NCI-H226 (cell line): Measurements from ENCODE around the gene DLG1.

Experiments
- DNase-seq: peaks from one replicate; pipeline ENCODE4 v3.0.0-alpha.2; 2015

Gene DLG1

GRCh38 chr3:197312431-197312830 is 14.0 kb upstream of the DLG1 start:
- no peak for DNase-seq

GRCh38 chr3:197311591-197311990 is 13.2 kb upstream of the DLG1 start:
- no peak for DNase-seq

DNA sequence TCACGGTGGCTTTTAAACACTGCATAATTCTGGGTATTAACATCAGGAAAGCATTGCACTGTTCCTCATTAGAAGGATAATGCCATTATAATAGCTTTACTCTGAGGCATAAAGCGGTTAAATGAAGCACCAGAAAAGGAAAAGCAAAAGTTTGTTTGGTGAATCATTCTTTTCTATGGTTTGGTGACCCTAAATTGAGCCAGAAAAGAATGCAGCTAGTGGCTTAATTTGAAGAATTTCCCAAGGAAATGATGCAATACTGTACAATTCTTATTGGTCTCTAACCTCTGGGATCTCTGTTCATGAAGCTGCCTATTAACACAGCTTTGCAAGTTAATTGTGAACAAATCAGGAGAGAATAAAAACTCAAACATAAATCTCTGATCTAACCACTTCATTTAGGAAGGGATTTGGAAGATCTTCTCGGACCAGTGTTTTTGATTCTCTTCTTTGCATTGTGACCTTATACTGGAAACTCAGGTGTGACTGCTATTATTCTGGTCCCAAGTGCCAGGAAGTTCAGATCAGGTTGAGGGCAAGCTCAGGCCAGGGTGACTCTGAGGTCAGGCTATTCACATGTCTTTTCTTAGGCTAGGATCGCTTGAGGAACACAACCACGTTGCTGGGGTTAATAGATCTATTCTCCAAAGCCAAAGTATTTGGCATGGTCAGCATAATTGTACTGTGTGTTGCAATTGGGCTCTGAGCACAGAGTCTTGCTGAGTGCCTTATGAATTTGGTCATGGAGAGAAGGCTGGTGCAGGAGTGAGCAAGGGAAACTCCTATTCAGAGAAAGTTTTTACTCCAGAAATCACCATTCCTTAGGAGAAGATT is 11.3 kb upstream of the DLG1 start:
- peak; percentile 92 for DNase-seq

GRCh38 chr3:197308591-197308990 is 10.2 kb upstream of the DLG1 start:
- DNase-seq: no peak

- DNase-seq: peak; percentile 93
These were observed 8.1 kb upstream of the DLG1 start for GRCh38 chr3:197306374-197307086.

GRCh38 chr3:197305854-197306253 is 7.4 kb upstream of the DLG1 start:
- DNase-seq: peak; percentile 55

- no peak for DNase-seq
These were observed 5.0 kb upstream of the DLG1 start for GRCh38 chr3:197303452-197303851.

DNA sequence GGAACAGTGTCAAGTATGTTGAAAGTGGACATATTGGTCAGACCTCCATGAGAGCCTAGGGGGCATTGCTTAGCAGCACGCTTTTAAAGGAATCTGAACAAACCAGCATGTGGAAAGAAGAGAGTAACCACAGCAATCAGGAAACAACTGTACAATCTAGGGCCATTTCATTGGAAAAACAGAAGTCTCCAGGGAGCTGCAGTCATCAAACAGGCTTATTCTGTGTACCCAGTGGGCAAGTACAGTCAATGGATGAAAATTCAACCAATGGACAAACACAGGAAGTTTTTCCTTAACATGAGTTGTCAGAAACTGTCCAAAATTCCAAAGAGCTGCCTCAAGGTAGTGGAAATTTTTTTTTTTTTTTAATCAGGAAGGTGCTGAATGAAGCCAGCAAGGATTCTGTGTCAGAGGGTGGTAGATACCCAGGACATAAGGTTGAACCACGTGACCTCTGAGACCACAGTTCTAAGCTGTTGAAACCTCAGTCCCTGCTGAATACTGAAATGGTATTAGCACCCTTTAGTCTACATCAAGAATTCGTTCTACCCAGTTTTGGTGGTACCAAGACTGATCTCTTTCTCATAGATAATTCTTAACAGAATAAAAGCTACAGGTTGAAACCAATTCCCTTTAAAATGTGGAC is 4.4 kb upstream of the DLG1 start:
- DNase-seq: peak; percentile 81

DNA sequence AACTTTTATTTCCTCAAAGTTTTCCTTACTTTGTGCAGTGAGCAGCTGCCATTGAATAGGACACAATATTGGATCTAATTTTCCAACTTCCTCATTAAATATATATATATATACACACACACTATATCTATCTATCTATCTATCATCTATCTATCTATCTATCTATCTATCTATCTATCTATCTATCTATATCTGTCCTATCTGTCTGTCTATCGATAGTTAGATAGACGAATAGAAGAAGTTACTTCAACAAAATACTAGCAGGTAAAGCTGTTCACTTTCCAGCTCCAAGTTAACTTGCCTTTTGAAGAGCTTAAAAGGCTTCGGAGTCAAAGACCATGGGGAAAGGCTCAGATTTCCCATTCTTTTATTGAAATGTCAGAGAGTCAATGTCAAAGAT is 3.6 kb upstream of the DLG1 start:
- DNase-seq: no peak

GRCh38 chr3:197300361-197300760 is 1.9 kb upstream of the DLG1 start:
- peak; percentile 16 for DNase-seq

- peak; percentile 89 for DNase-seq
These were observed 788 bp upstream of the DLG1 start for GRCh38 chr3:197298945-197299854.

DNA sequence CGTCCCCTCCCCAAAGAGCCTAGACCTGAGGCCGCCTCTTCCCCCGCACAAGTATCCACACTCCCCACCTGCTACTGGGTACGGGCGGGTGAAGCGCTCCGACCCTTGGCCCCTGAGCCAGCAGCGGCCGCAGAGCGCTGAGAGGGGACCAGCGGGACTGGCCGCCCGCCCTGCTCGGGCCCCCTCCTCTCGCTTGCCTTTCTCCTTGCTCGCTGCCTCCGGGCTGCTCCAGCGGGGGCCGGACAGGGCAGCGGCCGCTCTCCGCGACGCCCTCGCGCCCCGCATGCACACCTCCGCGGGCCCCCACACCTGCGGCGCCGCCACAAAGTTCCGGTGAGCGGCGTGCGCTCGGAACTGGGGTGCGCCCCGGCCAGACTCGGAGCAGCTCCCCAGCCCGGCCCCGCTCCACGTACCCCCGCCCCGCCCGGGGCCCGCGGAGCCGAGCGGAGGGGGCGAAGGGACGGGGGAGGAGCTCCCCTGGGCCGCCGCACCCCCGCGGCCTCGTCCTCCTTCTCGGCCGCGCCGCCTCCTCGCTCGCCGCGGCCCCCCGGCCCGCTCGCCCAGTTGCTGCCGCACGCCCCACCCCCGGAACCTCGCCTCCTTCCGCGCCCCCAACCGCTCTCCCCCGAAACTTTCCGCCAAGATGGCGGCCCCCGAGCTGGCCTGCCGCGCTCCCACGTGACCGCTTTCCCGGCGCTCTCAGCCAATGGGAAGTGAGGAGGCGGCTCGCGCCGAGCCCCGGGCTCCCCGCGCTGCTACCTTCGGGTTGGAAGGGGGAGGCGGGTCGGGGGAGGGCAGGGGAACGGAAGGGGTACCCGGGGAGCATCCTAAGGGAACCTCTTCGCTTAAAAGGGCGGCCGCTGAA is 704 bp downstream of the DLG1 start:
- DNase-seq: peak; percentile 94

- no peak for DNase-seq
These were observed 1.4 kb downstream of the DLG1 start for GRCh38 chr3:197297002-197297401.

DNA sequence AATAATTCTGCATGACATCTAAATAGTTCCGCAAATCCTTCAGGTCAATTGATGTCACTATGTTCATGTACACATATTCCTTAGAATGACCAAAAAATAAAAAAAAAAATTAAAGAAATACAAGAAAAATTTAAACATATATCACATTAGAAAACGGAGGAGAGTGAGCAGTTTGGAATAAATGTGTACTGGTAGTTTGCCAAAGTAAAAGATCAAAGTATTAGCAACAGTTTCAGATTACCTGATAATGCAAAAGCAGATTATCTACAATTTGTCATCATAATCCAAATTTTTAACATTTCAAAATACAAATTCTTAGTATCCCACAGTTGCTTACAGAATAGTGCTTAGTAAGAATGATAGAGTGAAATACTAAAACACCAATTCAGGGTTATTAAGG is 1.9 kb downstream of the DLG1 start:
- DNase-seq: no peak

GRCh38 chr3:197295871-197296270 is 2.5 kb downstream of the DLG1 start:
- DNase-seq: no peak

DNA sequence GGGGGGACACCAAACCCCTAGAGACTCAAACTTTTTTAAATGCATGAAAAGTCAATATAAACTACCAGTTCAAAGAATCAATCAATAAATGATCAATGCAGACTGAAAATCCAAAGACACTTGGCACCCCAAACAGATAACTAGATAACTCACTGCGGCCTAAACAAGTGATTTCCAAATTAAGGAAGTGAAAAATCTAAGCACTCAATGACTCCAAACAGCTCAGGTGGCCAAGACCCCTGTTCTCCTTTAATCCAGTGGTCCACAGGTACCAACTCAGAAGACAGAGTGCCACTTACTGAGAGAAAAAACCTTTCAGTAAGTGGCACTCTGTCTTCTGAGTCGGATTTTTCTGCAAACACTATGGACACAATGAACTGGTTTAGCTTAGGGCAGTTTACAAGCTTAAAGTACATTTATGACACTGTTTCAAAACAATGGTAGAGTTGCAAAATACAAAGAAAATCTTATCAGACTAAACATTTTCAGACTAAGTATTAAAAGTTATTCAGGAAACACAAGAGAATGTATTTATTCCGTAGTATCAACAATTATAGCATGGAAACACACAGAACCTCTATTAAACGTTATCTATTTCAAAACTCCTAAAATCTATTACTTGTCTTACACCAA is 4.7 kb downstream of the DLG1 start:
- no peak for DNase-seq

DNA sequence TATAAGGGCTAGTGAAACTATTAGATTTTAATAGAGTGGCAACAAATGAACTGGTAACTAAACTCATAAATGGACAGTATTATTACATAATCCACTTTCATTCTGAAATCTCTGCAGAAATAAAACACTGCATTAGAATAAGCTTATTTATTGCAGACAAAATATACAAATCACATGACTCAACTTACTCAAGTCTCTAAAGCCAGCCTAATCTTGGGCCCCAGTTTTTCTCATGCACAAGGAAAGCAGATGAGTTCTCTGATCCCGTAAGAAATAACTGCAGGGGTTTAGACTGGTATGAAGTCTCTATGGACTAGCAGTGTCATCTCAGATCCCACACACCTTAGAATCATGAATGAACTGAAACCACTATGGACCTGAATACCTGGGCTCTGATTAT is 5.8 kb downstream of the DLG1 start:
- no peak for DNase-seq

DNA sequence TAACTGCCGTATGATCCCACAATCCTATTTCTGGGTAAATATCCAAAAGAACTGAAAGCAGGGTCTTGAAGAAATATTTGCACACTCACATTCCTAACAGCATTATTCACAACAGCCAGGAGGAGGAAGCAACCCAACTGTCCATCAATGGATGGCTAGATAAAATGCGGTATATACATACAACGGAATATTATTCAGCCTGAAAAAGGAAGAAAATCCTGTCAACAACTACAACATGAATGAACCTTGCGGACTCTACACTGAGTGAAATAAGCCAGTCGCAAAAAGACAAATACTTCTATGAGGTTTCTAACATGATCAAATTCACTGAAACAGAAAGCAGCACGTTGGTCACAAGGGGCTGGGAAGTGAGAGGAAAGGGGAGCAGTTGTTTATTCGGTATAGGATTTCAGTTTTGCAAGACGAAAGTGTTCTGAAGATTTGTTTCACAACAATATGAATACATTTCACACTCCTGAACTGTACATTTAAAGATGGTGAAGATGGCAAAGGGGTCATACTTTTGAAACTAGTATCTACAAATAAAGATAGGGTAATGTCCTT is 6.2 kb downstream of the DLG1 start:
- no peak for DNase-seq

DNA sequence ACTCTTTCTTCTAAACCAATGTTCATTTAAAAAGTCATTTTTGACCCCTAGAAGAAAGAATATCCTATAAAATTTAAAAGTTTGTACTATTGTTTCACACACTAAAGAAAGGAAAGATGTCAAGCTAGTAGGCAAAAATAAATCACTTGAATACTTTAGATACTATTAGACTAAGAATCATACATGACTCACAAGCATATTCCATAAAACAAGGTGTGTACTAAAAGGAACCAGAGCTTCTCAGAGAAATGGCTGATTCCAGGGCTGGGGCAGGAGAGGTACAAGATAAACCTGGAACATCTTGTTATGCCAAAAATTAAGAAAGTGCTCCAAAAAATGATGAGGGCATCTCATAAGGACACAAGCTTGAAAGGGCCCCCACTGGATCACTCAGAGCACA is 8.7 kb downstream of the DLG1 start:
- DNase-seq: peak; percentile 24

GRCh38 chr3:197286678-197287077 is 11.7 kb downstream of the DLG1 start:
- DNase-seq: no peak

DNA sequence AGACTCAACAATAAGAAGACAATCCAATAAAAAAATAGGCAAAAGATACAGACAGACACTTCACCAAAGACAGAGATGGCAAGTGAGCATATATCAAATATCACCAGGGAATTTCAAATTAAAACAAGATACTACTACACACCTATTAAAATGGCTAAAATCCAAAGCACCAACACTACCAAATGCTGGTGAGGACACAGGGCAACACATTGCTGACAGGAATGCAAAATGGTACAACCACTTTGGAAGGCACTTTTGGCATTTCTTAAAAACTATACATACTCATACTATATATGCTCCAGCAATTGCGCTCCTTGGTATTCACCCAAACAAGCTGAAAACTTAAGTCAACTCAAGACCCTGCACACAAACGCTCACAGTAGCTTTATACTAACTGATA is 12.9 kb downstream of the DLG1 start:
- DNase-seq: no peak
